Lung (tissue), 12 donors: ENCODE results near the gene ATF6. TPM values are rescaled to one million over a fixed set of nuclear protein-coding genes. Genes with fewer than 3 reads are reported as not detected.
"Not testable (repeated sequence)": the region's sequence is repeated elsewhere in the genome, so short reads cannot be mapped to it uniquely, and the experiment has no call there.

Experiments
- ATAC-seq: fragments of 200-7000 bp; cut with Tn5 transposase; one replicate; pipeline ENCODE4 v1.9.1; 2020; ENCODE audit warnings: moderate number of reproducible peaks; ENCODE audit not compliant: insufficient read depth, low FRiP score
- DNase-seq, 3 donors: peaks; one replicate each; pipeline ENCODE4 v3.0.0-alpha.2; 2013 to 2017
- H3K27ac ChIP-seq, 2 donors: one replicate each; pipeline ENCODE4 v1.5.1; 2013; ENCODE audit warnings: mild to moderate bottlenecking in 2 of 2, moderate library complexity in 2 of 2, control low read depth in 1 of 2, inconsistent platforms in 1 of 2, low read depth in 1 of 2, low read length in 1 of 2
- H3K27me3 ChIP-seq, 3 donors: one replicate each; pipeline ENCODE4 v1.5.1; 2013; ENCODE audit warnings: low read length in 2 of 3; ENCODE audit not compliant: control insufficient read depth in 3 of 3, insufficient read depth in 3 of 3
- H3K36me3 ChIP-seq, 4 donors: one replicate each; pipeline ENCODE4 v1.5.1; 2013; ENCODE audit warnings: low read length in 4 of 4, mild to moderate bottlenecking in 1 of 4, moderate library complexity in 1 of 4; ENCODE audit not compliant: control insufficient read depth in 4 of 4, insufficient read depth in 4 of 4
- H3K4me1 ChIP-seq, 5 donors: one replicate each; pipeline ENCODE4 v1.5.1; 2013; ENCODE audit warnings: low read length in 5 of 5, mild to moderate bottlenecking in 2 of 5, moderate library complexity in 1 of 5; ENCODE audit not compliant: control insufficient read depth in 5 of 5, insufficient read depth in 5 of 5
- H3K4me3 ChIP-seq: one replicate; pipeline ENCODE4 v1.5.1; 2013; ENCODE audit warnings: mild to moderate bottlenecking, control low read depth, moderate library complexity
- H3K9ac ChIP-seq, 2 donors: one replicate each; pipeline ENCODE4 v1.5.1; 2013; ENCODE audit warnings: low read length in 2 of 2, control low read depth in 1 of 2; ENCODE audit not compliant: insufficient read depth in 1 of 2
- H3K9me3 ChIP-seq, 4 donors: one replicate each; pipeline ENCODE4 v1.5.1; 2013; ENCODE audit warnings: low read length in 3 of 4, mild to moderate bottlenecking in 1 of 4, moderate library complexity in 1 of 4; ENCODE audit not compliant: control insufficient read depth in 4 of 4, insufficient read depth in 3 of 4
- WGBS, 2 donors: extraction: QIAGEN DNeasy Blood & Tissue Kit; methylation state at CpG; one replicate each; pipeline ENCODE4 v1.1.7; 2013; 5-methylcytosine and 5-hydroxymethylcytosine counted together
- polyA plus RNA-seq, 2 donors: library from polyadenylated mRNA; stranded (reverse); fragments of 200-250 nt; gene quantifications; one replicate each; pipeline ENCODE4 v1.2.1, GENCODE V29; 2013
- total RNA-seq, 2 donors: library from RNA; depleted of rRNA in 1 of 2; stranded (reverse); fragments of >200 nt in 1 of 2; gene quantifications; one replicate each; pipeline ENCODE4 v1.2.1, GENCODE V29; 2014 to 2021
- TF ChIP-seq, protein P1 (sequence below): IDR thresholded peaks from 2 replicates; pipeline ENCODE4 v1.5.1; 2012; ENCODE audit warnings: mild to moderate bottlenecking; ENCODE audit errors: control extremely low read depth, extremely low read depth
- donor health status: control.
- donor health status: control.
- donor health status: Bipolar disorder and iron deficiency.
- donor health status: healthy.
- donor health status: DM: yes; HTN: yes; CAD: no.

ATF6 gene
- total and polyA plus RNA-seq, 4 donors = 4.3 to 44.8 (median 22.6) TPM

DNA sequence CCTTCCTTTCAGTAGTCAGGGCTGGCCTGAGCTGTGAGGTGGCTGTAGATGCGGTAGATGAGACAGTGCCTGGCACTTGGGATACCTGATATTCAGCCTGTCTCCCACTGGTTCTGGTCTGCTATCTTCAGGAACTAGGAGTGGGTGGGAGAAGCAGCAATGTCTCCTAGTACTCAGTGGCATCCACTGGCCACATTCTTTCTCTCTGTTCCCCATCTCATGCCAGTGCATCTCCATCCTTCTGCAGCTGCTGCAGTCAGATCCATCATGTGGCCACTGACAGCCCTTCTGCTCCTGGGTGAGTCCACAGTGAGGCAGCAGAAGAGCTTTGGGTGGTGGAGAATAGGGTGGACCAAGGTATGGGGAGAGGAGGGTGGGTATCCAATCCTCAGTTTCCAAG is 43.7 kb upstream of the ATF6 start:
- H3K4me3 ChIP-seq = no peak overlapping the region

DNA sequence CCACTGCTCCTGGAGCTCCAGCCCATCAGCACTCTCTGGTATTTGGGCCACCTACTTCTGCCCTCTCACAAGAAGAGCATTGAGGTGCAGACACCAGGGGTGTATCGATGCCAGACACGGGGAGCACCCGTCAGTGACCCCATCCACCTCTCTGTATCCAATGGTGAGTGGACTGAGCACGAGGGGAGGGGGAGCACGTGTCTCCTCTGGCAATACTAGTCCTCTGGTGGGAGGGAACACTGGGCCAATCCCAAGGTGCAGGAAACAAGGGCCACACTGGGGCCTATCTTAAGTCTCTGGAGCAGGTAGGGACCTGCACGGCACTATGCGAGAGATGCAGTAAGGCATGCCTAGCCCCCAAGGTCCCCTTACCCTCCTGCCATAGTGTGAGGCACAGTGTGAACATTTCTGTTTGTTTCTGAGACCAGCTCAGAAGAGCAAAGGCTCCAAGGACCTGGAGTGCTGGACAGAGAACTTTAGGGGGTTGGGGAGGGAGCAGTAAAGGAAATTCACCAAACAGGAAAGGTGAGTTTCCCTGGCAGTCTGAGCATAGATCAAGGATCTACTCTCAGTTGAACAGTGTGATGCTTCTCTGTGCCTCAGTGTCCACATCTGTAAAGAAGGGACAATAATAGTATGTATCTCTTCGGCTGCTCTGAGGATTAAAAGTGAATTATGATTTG is 42.5 kb upstream of the ATF6 start:
- Histone ChIP-seq H3K27ac (no peak overlapping the region), H3K4me1 (peaks cover 0 to 9% (median 0%) of the 10 kb centered on the region in 5 donors), H3K27me3 (peaks cover 0 to 2% (median 0%) of the 10 kb centered on the region in 3 donors), H3K4me3 (no peak overlapping the region), H3K36me3 (no peaks in the 10 kb centered on the region), H3K9ac (no peak overlapping the region), H3K9me3 (peaks cover 0 to 2% (median 0%) of the 10 kb centered on the region in 4 donors)
- DNase-seq (peak in 2 of 3 donors; percentile 30 to 79), ATAC-seq (no peak)
- TF ChIP-seq, protein P1, sequence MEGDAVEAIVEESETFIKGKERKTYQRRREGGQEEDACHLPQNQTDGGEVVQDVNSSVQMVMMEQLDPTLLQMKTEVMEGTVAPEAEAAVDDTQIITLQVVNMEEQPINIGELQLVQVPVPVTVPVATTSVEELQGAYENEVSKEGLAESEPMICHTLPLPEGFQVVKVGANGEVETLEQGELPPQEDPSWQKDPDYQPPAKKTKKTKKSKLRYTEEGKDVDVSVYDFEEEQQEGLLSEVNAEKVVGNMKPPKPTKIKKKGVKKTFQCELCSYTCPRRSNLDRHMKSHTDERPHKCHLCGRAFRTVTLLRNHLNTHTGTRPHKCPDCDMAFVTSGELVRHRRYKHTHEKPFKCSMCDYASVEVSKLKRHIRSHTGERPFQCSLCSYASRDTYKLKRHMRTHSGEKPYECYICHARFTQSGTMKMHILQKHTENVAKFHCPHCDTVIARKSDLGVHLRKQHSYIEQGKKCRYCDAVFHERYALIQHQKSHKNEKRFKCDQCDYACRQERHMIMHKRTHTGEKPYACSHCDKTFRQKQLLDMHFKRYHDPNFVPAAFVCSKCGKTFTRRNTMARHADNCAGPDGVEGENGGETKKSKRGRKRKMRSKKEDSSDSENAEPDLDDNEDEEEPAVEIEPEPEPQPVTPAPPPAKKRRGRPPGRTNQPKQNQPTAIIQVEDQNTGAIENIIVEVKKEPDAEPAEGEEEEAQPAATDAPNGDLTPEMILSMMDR = no peak
- 80 to 86% methylated on average over 8 of the region's 8 CpGs for WGBS, 2 donors

More for the DNA sequence above, 43.7 kb upstream of the ATF6 start:
- no peak for DNase-seq
- H3K27me3 ChIP-seq = no peaks in the 10 kb centered on the region
- H3K9ac ChIP-seq = no peak overlapping the region
- H3K9me3 ChIP-seq = peaks cover 0 to 2% (median 0%) of the 10 kb centered on the region in 4 donors
- TF ChIP-seq, protein P1 = no peak
- 96 to 100% methylated on average over 1 of the region's 1 CpG for WGBS, 2 donors
- no peak overlapping the region for H3K27ac ChIP-seq
- H3K4me1 ChIP-seq = peaks cover 0 to 9% (median 0%) of the 10 kb centered on the region in 5 donors
- ATAC-seq = no peak
- H3K36me3 ChIP-seq = no peaks in the 10 kb centered on the region

DNA sequence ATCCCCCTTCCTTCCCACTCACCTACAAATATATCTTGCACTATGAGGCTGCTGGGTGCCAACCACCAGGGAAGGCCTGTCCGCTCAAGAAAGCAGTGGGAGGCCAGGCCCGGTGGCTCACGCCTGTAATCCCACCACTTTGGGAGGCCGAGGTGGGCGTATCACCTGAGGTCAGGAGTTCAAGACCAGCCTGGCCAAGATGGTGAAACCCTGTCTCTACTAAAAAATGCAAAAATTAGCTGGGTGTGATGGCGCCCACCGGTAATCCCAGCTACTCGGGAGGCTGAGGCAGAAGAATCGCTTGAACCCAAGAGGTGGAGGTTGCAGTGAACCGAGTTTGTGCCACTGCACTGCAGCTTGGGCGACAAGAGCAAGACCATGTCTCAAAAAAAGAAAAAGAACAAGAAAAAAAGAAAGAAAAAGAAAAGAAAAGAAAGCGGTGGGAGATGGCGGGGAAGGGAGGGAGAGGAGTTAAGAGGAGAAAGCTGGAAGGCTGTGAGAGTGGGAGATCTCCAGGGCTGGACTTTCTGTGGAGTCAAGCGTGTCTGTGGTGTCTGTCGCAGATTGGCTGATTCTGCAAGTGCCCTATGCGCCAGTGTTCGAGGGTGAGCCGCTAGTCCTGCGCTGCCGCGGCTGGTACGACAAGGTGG is 40.7 kb upstream of the ATF6 start:
- DNase-seq, H3K27me3 ChIP-seq, H3K4me3 ChIP-seq, H3K4me1 ChIP-seq, H3K36me3 ChIP-seq, ATAC-seq, H3K9me3 ChIP-seq: not testable (repeated sequence)
- WGBS, 2 donors = 51 to 58% methylated on average over 21 to 22 of the region's 22 CpGs
- H3K9ac ChIP-seq = peak overlapping the region in 1 of 2 donors; percentile 24
- peak overlapping the region in 1 of 2 donors; percentile 85 for H3K27ac ChIP-seq

DNA sequence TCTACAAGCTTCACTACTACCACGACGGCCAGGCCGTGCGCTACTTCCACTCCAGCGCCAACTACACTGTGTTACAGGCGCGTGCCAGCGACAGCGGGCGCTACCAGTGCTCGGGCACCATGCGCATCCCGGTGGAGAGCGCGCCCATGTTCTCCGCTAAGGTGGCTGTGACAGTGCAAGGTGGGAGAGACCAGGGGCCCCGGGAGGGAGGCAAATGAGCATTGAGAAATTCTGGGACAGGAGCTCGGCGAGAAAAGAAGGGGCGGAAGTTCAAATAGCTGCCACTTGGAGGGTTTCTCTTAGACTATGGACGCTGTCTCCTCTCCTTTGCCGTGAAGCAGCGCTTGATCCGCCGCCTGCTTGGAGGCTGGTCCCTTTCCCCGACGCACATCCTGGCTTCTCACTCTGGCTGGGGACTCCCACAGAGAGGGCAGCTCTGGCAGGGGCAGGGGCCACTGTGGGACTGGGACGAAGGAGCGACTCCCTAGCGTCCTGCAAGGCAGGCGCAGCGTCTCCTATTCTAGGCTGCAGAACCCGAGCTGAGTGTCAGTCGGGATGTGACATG is 40.1 kb upstream of the ATF6 start:
- 0 to 1% methylated on average over 34 of the region's 34 CpGs for WGBS, 2 donors
- Histone ChIP-seq H3K9me3 (peaks cover 0 to under 1% (median 0%) of the 10 kb centered on the region in 4 donors), H3K27ac (peak overlapping the region; percentile 51 to 85), H3K4me3 (peak overlapping the region; percentile 74), H3K27me3 (peaks cover 0 to 3% (median 0%) of the 10 kb centered on the region in 3 donors), H3K9ac (peak overlapping the region in 1 of 2 donors; percentile 24), H3K4me1 (peaks cover 0 to 9% (median 0%) of the 10 kb centered on the region in 5 donors), H3K36me3 (no peaks in the 10 kb centered on the region)
- peak; percentile 9 for ATAC-seq
- TF ChIP-seq, protein P1 = no peak
- peak; percentile 60 to 76 (median 62) for DNase-seq
